ENCODE measurements around the gene SIM1.
A peak's percentile ranks its signal among the peaks of the same experiment; 100 is the strongest.

Gene SIM1

GRCh38 chr6:100512203-100512862 lies 47.6 kb upstream of the SIM1 start (continued):
- TF ChIP-seq ZNF76 (tag by site-specific recombination; IDR thresholded peaks at IDR 0.05; ENCODE audit: borderline replicate concordance, low read depth) (no peak), ZNF654 (tag by site-specific recombination; IDR thresholded peaks at IDR 0.05; ENCODE audit: low read depth) (no peak)

- no peaks in the 10 kb centered on the region for H3K4me1 ChIP-seq (ENCODE audit: control insufficient read depth, insufficient read depth, low read length)
- TF ChIP-seq HOXD13 (CRISPR knock-in tag; IDR thresholded peaks at IDR 0.05; ENCODE audit: borderline replicate concordance): peak; percentile 50; the same call in 1 of the 2 replicates
- 0 out of 2 replicates have a peak, but pooled peaks have one; percentile 45 for TF ChIP-seq MEIS1 (CRISPR knock-in tag; IDR thresholded peaks at IDR 0.05; ENCODE audit: borderline replicate concordance)
- no peak for TF ChIP-seq ZNF138 (tag by site-specific recombination; IDR thresholded peaks at IDR 0.05; ENCODE audit: borderline replicate concordance)
- no peak overlapping the region for H3K27ac ChIP-seq (ENCODE audit: extremely low read depth, low read depth, low read length)
- CTCF ChIA-PET: no interaction called here
- POLR2A ChIA-PET: no interaction called here
- H3K4me3 ChIP-seq (ENCODE audit: low read depth, low read length): no peak overlapping the region
- no peaks in the 10 kb centered on the region for H3K9me3 ChIP-seq (ENCODE audit: control insufficient read depth, insufficient read depth, low read depth, low read length)
- peaks cover 0 to 51% of the 10 kb centered on the region in 2 experiments; a peak in 2 of 3 replicates for H3K36me3 ChIP-seq (ENCODE audit: control insufficient read depth in 2 of 2, insufficient read depth in 1 of 2, low read length in 2 of 2)
Measured at GRCh38 chr6:100509101-100509500, 44.4 kb upstream of the SIM1 start.

DNA sequence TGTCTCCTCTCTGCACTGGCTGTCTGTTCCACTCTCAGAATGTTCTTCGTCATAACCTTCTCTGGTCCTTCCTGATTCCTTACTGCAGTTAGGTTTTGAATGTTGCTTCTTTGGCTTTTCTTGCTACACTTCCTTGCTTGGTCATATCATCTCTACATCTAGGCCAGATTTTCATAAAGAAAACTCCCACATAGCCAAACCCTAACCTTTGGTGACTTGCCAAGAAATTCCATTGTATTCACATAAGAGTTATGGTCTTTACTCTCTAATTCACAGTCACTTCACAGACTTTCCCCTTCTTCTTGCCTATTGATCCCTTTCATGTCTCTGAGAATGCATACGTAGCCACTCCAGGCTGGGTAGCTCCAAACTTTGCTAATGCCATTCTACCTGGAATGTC lies 41.9 kb upstream of the SIM1 start:
- H3K9me3 ChIP-seq (ENCODE audit: control insufficient read depth, insufficient read depth, low read depth, low read length): no peaks in the 10 kb centered on the region
- H3K4me3 ChIP-seq (ENCODE audit: low read depth, low read length): no peak overlapping the region
- ChIA-PET CTCF (interaction anchor here (1.1 kb wide), 1 partner anchor 213 kb away, joined by 5 read pairs; no protein-coding TSS in a partner anchor), POLR2A (no interaction called here)
- peaks cover 0 to 37% of the 10 kb centered on the region in 2 experiments; a peak in 2 of 3 replicates for H3K36me3 ChIP-seq (ENCODE audit: control insufficient read depth in 2 of 2, insufficient read depth in 1 of 2, low read length in 2 of 2)
- no peaks in the 10 kb centered on the region for H3K4me1 ChIP-seq (ENCODE audit: control insufficient read depth, insufficient read depth, low read length)
- no peak overlapping the region for H3K27ac ChIP-seq (ENCODE audit: extremely low read depth, low read depth, low read length)
- TF ChIP-seq TCF7L2 (IDR thresholded peaks at IDR 0.05; ENCODE audit: borderline replicate concordance, low read depth, low read length) (no peak), PRDM1 (tag by site-specific recombination; IDR thresholded peaks at IDR 0.05) (no peak), ZNF16 (tag by site-specific recombination; IDR thresholded peaks at IDR 0.05; ENCODE audit: low read depth) (no peak), ZNF266 (tag by site-specific recombination; IDR thresholded peaks at IDR 0.05; ENCODE audit: low read depth) (no peak), ZFHX2 (tag by site-specific recombination; conservative IDR thresholded peaks at IDR 0.05) (no peak), ZNF398 (tag by site-specific recombination; IDR thresholded peaks at IDR 0.05) (no peak), MEIS1 (CRISPR knock-in tag; IDR thresholded peaks at IDR 0.05; ENCODE audit: borderline replicate concordance) (no peak), ZSCAN18 (tag by site-specific recombination; IDR thresholded peaks at IDR 0.05) (no peak)

DNA sequence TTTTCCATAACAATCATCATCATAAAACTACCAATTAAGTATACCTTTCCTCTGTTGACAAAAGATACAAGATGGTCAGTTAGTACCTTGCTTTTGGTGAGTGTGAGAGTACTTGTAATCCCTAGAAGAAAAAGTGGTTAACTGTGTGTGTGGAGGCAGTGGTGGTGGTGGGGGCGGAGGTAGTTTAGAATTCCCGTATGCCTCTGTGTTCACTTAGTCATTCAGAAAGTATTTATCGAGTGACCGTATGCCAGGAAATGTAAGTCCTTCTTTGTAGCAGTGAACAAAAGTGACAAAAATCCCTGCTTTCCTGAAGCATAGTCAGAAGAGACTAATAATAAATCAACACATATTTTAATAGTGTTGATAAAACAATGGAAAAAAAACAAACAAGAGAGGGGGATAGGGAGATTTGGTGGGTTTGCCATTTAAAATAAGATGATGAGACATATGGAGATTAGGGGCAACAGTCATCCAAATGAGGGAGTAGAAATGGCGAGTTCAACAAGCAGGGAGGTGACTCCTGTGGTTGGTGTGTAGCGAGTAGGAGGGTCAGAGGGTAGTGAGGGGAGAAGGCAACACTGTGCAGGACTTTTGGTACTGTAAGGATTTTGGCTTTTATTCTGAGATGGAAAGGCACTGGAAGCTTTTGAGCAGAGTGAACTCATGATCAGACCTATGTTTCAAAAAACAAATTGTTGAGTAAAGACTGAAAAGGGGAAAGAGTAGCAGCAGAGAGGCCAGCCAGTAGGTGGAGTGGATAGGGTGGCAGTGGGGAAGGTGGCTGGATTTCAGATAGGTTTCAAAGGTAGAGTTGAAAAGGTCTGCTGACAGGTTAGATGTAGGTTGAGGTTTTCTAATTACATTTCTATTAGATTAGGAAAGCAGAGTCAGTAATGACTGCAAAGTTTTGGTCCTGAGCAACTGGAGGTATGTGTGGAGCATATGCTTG lies 40.3 kb upstream of the SIM1 start:
- H3K36me3 ChIP-seq (ENCODE audit: control insufficient read depth in 2 of 2, insufficient read depth in 1 of 2, low read length in 2 of 2): peaks cover 0 to 26% of the 10 kb centered on the region in 2 experiments; a peak in 2 of 3 replicates
- ChIA-PET CTCF (interaction anchor here (0.6 to 1.7 kb wide), 6 partner anchors 12 to 409 kb away, joined by 3 to 7 read pairs (median 3); no protein-coding TSS in a partner anchor), POLR2A (no interaction called here)
- no peaks in the 10 kb centered on the region for H3K9me3 ChIP-seq (ENCODE audit: control insufficient read depth, insufficient read depth, low read depth, low read length)
- H3K4me1 ChIP-seq (ENCODE audit: control insufficient read depth, insufficient read depth, low read length): no peaks in the 10 kb centered on the region
- no peak overlapping the region for H3K27ac ChIP-seq (ENCODE audit: extremely low read depth, low read depth, low read length)
- H3K4me3 ChIP-seq (ENCODE audit: low read depth, low read length): no peak overlapping the region
- TF ChIP-seq KLF7 (tag by site-specific recombination; IDR thresholded peaks at IDR 0.05; ENCODE audit: borderline replicate concordance) (no peak), ZNF426 (tag by site-specific recombination; IDR thresholded peaks at IDR 0.05) (no peak), MZF1 (tag by site-specific recombination; IDR thresholded peaks at IDR 0.05; ENCODE audit: borderline replicate concordance) (no peak), HOXC10 (CRISPR knock-in tag; IDR thresholded peaks at IDR 0.05) (no peak), ZNF214 (tag by site-specific recombination; IDR thresholded peaks at IDR 0.05; ENCODE audit: borderline replicate concordance) (no peak), ZNF449 (tag by site-specific recombination; IDR thresholded peaks at IDR 0.05) (no peak), ZNF394 (tag by site-specific recombination; IDR thresholded peaks at IDR 0.05; ENCODE audit: borderline replicate concordance) (no peak), EGR2 (tag by site-specific recombination; IDR thresholded peaks at IDR 0.05; ENCODE audit: low read depth) (peak; percentile 41; the same call in 1 of the 2 replicates), ZFHX2 (tag by site-specific recombination; conservative IDR thresholded peaks at IDR 0.05) (peak; percentile 49)

Data from HEK293 (cell line).